Endothelial cell (in vitro differentiated cells): ENCODE data around the gene DHRSX. TPM values are rescaled to one million over a fixed set of nuclear protein-coding genes. Genes with fewer than 3 reads are reported as not detected.

Source experiments
- DNase-seq: peaks from one replicate; pipeline ENCODE4 v3.0.0; 2021; ENCODE audit warnings: low spot score
- H3K27ac Mint-ChIP-seq: one replicate; pipeline ENCODE4 v1.8.0; 2021; ENCODE audit warnings: mixed read lengths, inconsistent platforms; ENCODE audit not compliant: unreplicated experiment
- H3K27me3 Mint-ChIP-seq: one replicate; pipeline ENCODE4 v1.8.0; 2021; ENCODE audit warnings: mild to moderate bottlenecking, moderate library complexity, mixed read lengths, inconsistent platforms; ENCODE audit not compliant: unreplicated experiment
- H3K36me3 Mint-ChIP-seq: one replicate; pipeline ENCODE4 v1.8.0; 2021; ENCODE audit warnings: mild to moderate bottlenecking, low read depth, mixed read lengths, inconsistent platforms; ENCODE audit not compliant: unreplicated experiment
- H3K4me1 Mint-ChIP-seq: one replicate; pipeline ENCODE4 v1.8.0; 2021; ENCODE audit warnings: mild to moderate bottlenecking, mixed read lengths, inconsistent platforms; ENCODE audit not compliant: unreplicated experiment
- H3K4me3 Mint-ChIP-seq: one replicate; pipeline ENCODE4 v1.8.0; 2021; ENCODE audit warnings: mild to moderate bottlenecking, mixed read lengths, inconsistent platforms; ENCODE audit not compliant: unreplicated experiment
- H3K9me3 Mint-ChIP-seq: one replicate; pipeline ENCODE4 v1.8.0; 2021; ENCODE audit warnings: mixed read lengths, inconsistent platforms; ENCODE audit not compliant: unreplicated experiment
- total RNA-seq: library from RNA; stranded (reverse); fragmentation: NEBNext Ultra II Directional; extraction: Animal tissue kit (Norgen Biotek cat#: 25700); gene quantifications from one replicate; pipeline ENCODE4 v1.2.1, GENCODE V29; 2021; ENCODE audit not compliant: unreplicated experiment
- TF ChIP-seq, protein P1 (sequence below): fragments of 200-600 bp; sonication (generic); IDR thresholded peaks from one replicate; pipeline ENCODE4 v1.5.0; 2021; ENCODE audit warnings: antibody characterized with exemption; ENCODE audit not compliant: unreplicated experiment

DHRSX gene
- total RNA-seq, 1 donor from 2014 or later: 22.2 TPM

DNA sequence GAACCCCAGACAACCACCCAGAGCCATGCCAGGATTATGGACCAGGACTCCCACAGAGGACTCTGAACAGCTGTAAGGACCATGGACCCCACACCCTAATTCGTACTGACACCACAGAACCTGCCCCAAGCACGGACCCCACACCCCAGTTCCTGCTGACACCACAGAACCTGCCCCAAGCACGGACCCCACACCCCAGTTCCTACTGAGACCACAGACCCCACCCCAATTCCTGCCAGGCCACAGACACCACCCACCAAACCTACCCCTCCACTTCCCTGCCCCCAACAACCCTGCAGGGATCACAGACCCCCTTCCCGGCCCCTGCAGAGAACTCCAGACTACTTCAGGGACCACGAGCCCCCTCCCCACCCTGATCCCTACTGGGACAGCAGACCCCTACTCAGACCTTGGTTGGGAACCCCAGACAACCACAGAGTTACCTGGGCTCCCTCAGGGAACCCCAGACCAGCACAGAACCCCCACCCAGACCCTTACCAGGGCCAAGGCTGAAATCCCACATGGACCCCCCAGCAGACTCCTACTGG lies 1.4 kb upstream of the DHRSX start:
- Mint-ChIP-seq H3K9me3 (no peaks in the 10 kb centered on the region), H3K4me3 (peak overlapping the region; percentile 79), H3K4me1 (peaks cover 18% of the 10 kb centered on the region), H3K27ac (no peak overlapping the region), H3K27me3 (peaks cover 7% of the 10 kb centered on the region), H3K36me3 (no peaks in the 10 kb centered on the region)
- TF ChIP-seq, protein P1, sequence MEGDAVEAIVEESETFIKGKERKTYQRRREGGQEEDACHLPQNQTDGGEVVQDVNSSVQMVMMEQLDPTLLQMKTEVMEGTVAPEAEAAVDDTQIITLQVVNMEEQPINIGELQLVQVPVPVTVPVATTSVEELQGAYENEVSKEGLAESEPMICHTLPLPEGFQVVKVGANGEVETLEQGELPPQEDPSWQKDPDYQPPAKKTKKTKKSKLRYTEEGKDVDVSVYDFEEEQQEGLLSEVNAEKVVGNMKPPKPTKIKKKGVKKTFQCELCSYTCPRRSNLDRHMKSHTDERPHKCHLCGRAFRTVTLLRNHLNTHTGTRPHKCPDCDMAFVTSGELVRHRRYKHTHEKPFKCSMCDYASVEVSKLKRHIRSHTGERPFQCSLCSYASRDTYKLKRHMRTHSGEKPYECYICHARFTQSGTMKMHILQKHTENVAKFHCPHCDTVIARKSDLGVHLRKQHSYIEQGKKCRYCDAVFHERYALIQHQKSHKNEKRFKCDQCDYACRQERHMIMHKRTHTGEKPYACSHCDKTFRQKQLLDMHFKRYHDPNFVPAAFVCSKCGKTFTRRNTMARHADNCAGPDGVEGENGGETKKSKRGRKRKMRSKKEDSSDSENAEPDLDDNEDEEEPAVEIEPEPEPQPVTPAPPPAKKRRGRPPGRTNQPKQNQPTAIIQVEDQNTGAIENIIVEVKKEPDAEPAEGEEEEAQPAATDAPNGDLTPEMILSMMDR: no peak
- DNase-seq: no peak

DNA sequence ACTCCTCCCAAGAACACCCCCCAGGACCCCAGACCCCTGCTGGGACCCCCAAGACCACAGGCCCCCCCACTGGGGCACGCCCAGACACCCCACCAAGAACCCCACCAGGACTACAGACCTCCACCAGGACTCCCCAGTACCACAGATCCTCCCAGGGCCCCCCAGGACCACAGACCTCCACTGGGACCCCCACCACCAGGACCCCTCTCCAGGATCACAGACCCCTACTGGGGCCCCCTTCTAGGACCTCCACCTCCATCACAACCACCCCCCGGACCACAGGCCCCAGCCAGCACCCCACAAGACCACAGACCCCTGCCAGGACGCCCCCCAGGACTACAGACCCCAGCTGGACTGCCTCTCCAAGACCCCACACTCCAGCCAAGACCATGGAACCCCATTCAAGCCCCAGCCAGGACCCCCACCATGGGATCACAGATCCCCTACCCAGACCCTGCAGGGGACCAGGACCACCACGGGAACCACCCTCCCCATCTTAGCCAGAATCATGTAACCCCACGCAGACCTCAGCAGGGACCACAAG lies 855 bp upstream of the DHRSX start:
- TF ChIP-seq, protein P1: no peak
- DNase-seq: no peak
- Mint-ChIP-seq H3K36me3 (no peaks in the 10 kb centered on the region), H3K4me1 (peaks cover 18% of the 10 kb centered on the region), H3K9me3 (no peaks in the 10 kb centered on the region), H3K4me3 (peak overlapping the region; percentile 79), H3K27ac (no peak overlapping the region), H3K27me3 (peaks cover 7% of the 10 kb centered on the region)

DNA sequence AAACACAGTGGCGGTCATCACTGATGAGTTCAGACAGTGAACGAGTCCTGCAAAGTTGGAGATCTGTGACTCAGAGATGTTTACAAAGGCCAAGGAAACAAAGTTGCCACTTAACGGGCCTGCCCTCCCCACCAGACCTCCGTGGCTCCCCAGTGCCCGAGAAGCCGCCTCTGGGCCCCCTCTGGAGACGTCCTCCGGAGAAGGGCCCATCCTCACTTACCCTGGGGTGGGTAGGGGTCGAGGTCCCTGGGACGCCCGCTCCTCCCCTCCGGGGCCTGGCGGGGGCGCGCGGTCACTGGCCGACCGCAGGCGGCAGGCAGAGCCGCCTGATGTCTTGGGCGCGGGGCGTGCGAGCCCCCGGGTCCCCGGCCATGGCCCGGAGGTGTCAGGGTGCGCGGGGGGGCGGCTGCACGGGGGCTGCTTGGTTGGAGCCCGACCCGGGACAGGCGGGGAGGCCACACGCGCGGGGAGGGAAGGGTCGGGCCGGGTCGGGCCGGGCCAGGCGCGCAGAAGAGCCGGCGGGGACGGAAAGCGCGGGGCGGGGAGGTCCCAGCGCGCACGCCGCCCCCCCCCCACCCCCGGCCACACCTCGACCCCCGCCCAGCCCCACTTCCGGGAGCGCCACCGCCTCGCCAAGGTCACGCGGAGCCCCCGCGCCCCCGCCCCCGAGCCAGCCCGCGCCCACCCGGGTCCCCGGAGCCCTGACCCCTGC lies 529 bp downstream of the DHRSX start:
- H3K4me1 Mint-ChIP-seq: peaks cover 18% of the 10 kb centered on the region

DNA sequence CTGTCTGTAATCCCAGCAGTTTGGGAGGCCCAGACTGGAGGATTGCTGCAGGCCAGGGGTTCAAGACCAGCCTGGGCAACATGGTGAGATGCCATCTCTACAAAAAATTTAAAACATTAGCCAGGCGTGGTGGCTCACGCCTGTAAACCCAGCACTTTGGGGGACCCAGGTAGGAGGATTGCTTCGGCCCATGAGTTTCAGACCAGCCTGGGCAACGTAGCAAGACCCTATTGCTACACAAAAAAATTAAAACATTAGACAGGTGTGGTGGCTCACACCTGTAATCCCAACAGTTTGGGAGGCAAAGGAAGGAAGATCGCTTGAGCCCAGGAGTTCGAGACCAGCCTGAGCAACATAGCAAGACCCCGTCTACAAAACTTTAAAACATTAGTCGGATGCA lies 1.3 kb downstream of the DHRSX start:
- Mint-ChIP-seq H3K4me1 (peaks cover 18% of the 10 kb centered on the region), H3K27ac (no peak overlapping the region), H3K9me3 (no peaks in the 10 kb centered on the region), H3K36me3 (no peaks in the 10 kb centered on the region), H3K4me3 (peak overlapping the region; percentile 91), H3K27me3 (peaks cover 7% of the 10 kb centered on the region)
- TF ChIP-seq, protein P1: no peak
- no peak for DNase-seq

More for the DNA sequence above, 529 bp downstream of the DHRSX start:
- TF ChIP-seq, protein P1: no peak
- Mint-ChIP-seq H3K36me3 (no peaks in the 10 kb centered on the region), H3K4me3 (peak overlapping the region; percentile 91), H3K27me3 (peaks cover 7% of the 10 kb centered on the region), H3K27ac (peak overlapping the region; percentile 80), H3K9me3 (no peaks in the 10 kb centered on the region)
- peak; percentile 57 for DNase-seq

GRCh38 chrX:2498781-2499302 lies 1.9 kb downstream of the DHRSX start:
- Mint-ChIP-seq H3K4me1 (peaks cover 18% of the 10 kb centered on the region), H3K27me3 (peaks cover 7% of the 10 kb centered on the region), H3K36me3 (no peaks in the 10 kb centered on the region), H3K9me3 (no peaks in the 10 kb centered on the region), H3K4me3 (peak overlapping the region; percentile 91), H3K27ac (no peak overlapping the region)
- TF ChIP-seq, protein P1: no peak
- DNase-seq: no peak
